MM.1S (cell line): ENCODE results near the gene GCLM.
"Not testable (repeated sequence)": the region's sequence is repeated elsewhere in the genome, so short reads cannot be mapped to it uniquely, and the experiment has no call there.

Experiments
- EZH2phosphoT487 ChIP-seq: fragments of 300-600 bp; sonication (generic); IDR thresholded peaks from 2 replicates; pipeline ENCODE4 v1.6.1; 2018; ENCODE audit warnings: antibody characterized with exemption, low read length
- TF ChIP-seq, protein P1 (sequence below): fragments of 300-600 bp; sonication (generic); IDR thresholded peaks from 2 replicates; pipeline ENCODE4 v1.5.1; 2016; ENCODE audit warnings: antibody characterized with exemption, low read length, mixed read lengths

- TF ChIP-seq, protein P1, sequence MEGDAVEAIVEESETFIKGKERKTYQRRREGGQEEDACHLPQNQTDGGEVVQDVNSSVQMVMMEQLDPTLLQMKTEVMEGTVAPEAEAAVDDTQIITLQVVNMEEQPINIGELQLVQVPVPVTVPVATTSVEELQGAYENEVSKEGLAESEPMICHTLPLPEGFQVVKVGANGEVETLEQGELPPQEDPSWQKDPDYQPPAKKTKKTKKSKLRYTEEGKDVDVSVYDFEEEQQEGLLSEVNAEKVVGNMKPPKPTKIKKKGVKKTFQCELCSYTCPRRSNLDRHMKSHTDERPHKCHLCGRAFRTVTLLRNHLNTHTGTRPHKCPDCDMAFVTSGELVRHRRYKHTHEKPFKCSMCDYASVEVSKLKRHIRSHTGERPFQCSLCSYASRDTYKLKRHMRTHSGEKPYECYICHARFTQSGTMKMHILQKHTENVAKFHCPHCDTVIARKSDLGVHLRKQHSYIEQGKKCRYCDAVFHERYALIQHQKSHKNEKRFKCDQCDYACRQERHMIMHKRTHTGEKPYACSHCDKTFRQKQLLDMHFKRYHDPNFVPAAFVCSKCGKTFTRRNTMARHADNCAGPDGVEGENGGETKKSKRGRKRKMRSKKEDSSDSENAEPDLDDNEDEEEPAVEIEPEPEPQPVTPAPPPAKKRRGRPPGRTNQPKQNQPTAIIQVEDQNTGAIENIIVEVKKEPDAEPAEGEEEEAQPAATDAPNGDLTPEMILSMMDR: not testable (repeated sequence)
- TF ChIP-seq EZH2phosphoT487: not testable (repeated sequence)
Observed at GRCh38 chr1:93850687-93851326, 58.4 kb downstream of the GCLM start.
